Kidney glomerular epithelial cell (primary cell): Measurements from ENCODE around the gene TRIM71.
"Not testable (repeated sequence)": the region's sequence is repeated elsewhere in the genome, so short reads cannot be mapped to it uniquely, and the experiment has no call there.

ENCODE experiments used
- DNase-seq: peaks from one replicate; lab custom pipeline; 2025; lab: John Stamatoyannopoulos, UW

The TRIM71 gene

DNA sequence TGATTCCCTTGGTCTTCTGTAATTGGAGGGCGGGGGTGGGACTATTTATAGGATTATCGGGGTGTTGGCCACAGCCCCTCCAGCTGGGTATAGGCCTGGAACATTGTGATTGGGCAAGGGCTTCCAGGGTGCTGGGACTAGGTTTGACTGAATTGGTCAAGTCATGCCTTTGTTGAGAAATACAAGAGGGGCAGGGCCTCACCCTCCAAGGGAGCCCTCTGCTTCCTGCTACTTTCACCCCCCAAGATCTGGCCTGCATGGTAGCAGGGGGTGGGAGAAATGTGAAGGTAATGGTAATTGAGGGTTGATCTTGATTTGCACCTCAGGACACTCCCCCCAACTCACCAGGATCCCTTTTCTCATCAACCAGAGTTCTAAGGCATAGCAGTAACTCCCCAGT lies 25.2 kb downstream of the TRIM71 start:
- DNase-seq, result no peak

DNA sequence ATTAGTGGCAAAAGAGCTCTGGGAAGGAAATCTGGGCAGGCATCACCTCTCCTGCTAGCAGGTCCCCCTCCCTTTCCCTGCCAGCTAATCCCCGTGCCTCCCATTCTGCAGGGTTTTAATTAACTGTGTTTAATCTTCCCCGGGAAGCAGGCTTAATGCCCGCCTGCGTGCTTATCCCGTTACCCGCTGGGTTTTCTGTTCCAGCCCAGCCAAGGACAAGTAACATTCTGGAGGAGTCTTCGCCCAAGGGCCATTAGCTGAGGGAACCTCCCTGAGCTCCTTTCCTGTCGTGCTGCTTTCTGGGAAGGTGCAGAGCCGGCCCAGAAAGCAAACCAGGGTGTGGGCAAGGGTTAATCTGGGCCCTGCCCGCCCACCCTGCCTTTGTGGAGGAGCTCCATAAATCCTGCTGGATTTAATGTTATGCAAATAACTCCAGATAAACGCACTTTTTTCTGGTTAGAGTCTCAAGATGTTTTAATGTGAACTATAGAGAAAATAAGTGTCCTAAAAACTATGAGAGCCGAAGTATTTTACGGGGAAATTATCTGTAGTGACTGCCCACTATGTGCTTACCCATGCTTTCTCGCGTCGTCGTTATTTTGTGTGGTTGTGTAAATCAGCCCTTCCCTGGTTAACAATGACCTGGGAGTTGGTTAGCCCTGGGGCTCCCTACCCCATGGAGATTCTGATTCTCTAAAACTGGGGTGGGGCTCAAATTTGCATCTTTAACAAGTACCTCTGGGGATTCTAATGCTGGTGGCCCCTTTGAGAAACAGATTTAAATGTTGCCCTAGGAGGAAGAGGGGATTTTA lies 25.9 kb downstream of the TRIM71 start:
- DNase-seq, result no peak

DNA sequence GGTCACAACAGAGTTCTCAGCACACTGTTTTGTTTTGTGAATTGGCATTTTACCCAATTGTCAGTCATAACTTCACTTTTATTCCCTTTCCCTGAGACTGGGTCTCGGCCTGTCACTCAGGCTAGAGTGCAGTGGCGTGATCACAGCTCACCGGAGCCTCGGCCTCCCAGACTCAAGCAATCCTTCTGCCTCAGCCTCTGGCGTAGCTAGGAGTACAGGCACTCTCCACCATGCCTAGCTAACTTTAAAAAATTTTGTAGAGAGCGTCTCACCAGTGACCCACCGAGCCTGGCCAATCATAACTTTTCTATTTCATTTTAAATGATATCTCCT lies 26.5 kb downstream of the TRIM71 start:
- DNase-seq, result no peak

DNA sequence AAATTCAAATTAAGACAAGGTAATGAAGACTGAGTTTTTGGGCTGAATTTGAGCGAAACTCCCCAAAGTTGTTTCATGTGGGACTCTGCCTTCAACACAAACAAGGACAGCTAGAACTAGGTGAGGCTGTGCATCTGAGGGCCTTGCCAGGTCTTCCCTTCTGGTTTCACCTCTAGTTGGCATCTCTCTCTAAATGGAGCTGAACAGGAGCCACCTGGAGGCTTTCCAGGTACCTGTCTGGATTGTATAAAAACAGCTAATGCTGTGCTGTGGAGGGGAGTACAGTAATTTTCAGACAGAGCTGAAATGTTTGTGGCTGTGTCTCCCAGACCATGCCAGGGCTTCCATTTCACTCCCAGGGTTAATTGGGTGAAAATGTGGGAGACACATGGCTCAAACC lies 27.1 kb downstream of the TRIM71 start:
- no peak for DNase-seq

DNA sequence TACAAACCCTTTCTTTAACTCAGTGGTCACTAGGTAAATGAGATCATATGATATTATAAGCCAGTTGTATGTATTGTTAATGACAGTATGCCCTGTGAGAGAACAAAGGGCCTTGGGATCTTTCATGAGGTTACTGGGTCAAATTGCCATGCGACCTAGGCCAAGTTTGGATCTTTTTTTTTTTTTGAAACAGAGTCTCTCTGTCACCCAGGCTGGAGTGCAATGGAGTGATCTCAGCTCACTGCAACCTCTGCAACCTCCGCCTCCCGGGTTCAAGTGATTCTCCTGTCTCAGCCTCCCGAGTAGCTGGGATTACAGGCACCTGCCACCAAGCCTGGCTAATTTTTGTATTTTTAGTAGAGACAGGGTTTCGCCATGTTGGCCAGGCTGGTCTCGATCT lies 27.7 kb downstream of the TRIM71 start:
- not testable (repeated sequence) for DNase-seq

DNA sequence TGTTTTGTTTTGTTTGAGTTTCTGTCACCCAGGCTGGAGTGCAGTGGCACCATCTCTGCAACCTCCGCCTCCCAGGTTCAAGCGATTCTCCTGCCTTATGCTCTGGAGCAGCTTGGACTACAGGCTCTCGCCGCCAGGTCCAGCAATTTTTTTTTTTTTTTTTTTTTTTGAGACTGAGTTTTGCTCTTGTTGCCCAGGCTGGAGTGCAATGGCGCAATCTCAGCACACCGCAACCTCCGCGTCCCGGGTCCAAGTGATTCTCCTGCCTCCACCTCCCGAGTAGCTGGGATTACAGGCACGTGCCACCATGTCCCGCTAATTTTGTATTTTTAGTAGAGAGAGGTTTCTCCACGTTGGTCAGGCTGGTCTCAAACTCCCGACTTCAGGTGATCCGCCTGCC lies 29.2 kb downstream of the TRIM71 start:
- not testable (repeated sequence) for DNase-seq

DNA sequence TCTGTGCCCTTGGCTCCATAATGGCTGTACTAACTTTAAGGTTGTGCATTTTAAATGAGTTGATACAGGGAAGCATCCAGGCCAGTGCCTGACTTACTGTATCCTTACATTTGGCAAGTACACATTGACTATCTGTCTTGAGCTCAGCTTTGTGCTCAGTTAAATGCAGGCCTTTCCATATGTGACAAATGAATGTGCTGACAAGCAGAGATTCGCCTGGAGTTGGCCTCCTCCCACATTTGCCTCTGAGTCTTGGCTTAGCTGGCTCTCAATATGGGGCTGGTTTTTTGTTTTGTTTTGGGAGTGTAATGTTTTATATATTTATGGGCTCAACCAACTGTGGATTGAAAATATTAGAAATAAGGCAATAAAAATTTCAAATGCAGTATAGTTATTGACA lies 29.7 kb downstream of the TRIM71 start:
- no peak for DNase-seq

DNA sequence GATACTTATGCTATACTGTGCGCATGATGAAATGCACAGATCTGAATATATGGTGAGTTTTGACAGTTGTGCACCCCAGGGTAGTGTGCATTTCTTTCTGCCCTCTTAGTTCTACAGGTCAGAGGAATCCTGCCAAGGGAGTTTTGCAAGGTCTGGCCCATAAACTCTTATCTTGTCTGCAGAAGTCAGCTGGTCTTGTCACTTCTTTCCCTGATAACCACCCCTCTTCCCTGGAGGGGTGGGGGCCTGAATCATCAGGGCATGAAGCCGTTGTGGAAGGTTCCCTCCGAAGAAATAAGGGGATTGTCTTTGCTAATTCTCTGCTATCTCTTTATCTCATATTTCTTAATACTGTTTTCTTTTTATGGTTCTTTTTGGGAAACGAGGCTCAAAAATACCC lies 30.4 kb downstream of the TRIM71 start:
- DNase-seq, result no peak

DNA sequence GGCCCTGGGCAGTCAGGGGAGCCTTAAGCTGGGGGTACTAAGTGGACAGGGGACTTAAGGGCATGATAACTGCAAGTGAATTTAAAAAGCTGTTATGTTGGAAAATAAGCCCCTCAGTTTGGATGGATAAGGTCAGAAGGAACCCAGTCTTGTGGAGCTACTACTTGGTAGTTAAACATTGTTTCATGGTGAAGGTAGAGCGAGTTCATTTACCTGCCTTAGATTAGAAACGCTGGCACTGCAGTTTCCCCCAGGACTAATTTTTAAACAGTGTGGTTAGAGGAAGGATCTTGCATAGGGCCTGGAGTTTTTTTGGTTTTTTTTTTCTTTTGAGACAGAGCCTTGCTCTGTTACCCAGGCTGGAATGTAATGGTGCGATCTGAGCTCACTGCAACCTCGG lies 31.2 kb downstream of the TRIM71 start:
- no peak for DNase-seq

DNA sequence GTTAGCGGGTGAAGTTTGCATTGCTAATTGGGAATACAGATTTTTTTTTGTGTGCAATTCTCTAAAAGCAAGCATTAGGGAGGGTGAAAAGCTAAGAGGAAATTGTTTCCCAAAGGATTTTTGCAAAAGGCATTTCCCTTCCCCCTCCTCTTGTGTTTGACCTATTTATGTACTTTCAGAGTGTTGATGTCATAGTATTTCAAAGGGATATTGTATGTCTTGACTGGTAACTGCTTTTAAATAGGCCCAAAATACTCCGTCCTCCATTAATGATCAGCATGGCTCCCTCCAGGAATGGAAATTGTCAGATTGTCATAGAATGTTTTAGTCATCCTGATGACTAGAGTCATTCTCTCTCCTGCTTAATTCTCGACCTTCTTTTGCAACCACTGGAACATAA lies 32.4 kb downstream of the TRIM71 start:
- DNase-seq, result no peak

DNA sequence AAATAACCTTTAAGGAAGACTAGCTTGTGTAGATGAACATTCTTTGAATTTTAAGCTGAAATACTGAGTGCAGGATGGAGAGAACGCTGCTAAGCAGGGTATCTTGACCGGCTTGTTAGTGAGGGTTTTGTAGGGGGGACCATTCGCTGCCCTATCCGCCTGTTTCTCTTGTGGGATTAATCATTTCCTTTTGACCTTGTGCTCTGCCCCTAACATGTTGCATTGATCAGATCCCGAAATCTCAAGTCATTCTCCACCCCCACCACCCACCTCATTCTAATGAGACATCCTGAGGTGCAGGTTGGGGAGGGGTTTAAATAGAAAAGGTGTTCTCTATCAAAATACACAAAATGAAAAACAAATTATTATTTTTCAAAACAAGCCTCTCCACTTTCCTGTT lies 32.8 kb downstream of the TRIM71 start:
- no peak for DNase-seq

DNA sequence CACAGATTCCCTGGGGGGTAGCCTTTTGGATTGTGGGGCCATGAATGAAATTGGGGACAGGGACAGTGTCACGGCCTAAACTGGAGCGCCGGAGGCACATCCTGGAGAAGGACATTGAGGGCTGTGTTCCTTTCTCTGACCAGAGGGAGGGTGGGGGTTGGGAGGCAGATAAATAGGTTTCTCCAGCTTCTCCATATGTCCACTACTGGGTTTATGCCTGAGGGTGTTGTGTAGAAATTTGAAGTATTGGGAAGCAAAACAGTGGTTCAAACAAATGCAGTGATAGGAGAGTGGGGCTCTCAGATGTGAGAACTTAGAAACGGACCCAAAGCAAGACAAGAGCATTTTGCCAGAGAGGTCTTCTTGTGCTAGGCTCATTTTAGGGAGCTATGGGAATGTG lies 34.3 kb downstream of the TRIM71 start:
- DNase-seq, result no peak

DNA sequence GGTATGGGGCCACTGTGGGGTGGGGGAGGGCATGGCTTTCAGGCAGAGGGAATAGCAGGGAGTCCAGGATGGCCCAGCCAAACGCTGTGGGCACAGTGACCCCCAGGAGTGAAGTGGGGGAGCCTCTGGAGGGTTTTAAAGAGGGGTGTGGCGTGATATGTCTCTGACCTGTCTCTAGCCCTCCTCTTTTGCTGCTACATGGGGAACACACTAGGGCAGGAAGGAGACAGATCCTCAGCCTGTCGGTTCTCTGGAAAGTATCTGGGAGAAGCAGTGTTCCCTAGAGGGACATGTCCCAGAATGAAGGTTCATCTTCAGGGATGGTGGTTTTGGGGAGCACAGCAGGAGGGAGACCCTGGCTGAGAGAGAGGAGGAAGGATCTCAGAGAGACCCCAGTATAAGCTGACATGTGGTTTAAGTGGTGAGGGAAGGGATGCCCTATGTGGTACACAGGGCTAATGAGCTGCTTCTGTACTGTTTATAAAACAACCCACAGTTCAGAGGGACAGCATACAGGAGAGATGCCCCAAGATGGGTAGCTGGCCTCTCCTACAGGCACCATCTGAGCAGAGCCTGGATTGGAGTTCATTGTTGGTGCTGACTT lies 37.7 kb downstream of the TRIM71 start:
- no peak for DNase-seq

DNA sequence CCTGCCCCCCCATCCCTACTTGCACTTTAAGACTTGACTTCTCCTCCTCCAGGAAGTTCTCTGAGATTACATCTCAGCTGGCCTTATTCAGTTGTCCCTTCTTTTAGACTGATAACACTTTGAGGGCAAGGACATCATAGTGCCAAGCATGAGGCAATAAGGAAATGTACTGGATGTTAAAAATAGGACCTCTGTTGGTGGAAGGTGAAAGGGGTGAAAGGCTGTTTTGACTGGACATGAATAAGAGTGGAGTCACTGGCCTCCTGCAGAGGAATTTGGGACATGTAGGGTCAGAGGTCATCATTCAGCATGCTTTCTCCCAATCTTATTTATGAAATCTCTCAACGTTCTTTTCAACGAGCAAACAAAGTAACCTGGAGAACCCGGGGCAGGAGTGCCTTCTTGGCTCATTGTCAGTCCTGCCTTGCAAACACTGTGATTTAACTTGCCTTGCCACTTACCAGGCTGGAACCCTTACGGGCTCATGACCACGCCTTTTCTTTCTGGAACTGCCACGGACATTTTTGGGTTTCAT lies 38.6 kb downstream of the TRIM71 start:
- DNase-seq, result no peak

DNA sequence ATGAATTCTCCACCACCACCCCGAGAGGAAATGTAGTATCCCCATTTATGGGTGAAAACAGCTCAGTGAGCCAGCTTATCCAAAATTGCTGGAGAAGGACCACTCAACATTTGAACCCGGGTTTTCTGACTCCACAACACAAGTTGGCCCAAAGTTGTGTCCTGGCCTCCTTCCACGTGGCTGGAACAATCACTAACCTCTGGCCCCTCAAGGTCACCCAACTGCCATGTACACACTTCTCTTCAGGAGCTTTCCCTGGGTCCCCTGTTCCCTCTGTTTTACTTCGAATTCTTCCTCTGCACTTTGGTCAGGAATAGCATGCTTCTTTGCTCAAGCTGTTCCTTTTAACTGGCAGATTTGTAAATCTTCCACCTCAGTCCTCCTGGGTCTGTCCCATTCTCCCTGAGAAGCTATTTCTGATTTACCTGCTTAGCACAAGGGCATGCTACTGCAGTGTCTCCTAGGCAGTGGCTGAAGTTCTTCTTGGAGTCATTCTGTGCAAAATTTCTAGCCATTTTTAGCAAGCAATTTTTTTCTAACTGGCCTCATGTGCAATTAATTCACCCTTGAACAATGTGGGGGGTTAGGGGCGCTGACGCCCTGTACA lies 39.2 kb downstream of the TRIM71 start:
- no peak for DNase-seq

DNA sequence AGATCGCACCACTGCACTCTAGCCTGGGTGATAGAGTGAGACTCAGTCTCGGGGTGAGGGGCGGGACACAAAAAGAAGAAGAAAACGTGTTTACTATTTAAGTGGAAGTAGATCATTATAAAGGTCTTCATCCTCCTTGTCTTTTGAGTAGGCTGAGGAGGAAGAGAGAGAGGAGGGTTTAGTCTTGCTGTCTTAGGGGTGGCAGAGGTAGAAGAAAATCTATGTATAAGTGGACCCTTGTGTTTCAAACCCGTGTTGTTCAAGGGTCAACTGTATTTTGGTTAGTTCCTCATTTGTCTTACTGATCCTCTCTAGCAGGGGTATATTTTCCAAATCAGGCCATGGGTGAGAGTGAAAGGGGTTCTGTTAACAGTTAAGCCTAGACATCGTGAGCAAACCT lies 40.1 kb downstream of the TRIM71 start:
- DNase-seq, result no peak

DNA sequence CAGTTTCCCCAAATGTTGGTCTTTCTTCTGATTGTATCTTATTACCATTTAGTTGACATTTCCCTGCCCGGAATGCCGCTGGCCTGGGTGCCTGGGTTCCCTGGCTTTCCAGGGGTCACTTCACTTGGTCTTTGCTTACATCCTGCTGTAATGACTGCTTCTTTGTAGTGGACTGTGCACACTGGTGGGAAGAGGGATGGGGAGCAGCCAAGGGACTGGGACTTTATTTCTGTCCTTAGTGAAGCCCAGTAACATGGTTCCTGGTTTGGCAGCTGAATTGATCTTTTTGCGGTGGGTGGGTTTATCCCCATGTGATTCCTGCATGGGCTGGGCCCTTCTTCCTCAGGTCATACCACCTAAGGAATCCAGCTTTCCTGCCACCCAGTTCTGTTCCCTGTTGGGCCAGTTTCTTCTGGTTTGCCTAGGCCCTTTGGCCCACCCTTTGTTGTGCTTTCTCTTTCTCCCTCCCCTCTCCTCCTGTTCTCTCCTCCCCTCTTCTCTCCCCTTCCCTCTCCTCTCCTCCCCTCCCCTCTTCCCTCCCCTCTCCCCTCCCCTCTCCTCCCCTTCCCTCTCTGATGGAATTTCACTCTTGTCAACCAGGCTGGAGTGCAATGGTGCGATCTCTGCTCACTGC lies 41.9 kb downstream of the TRIM71 start:
- DNase-seq, result no peak

DNA sequence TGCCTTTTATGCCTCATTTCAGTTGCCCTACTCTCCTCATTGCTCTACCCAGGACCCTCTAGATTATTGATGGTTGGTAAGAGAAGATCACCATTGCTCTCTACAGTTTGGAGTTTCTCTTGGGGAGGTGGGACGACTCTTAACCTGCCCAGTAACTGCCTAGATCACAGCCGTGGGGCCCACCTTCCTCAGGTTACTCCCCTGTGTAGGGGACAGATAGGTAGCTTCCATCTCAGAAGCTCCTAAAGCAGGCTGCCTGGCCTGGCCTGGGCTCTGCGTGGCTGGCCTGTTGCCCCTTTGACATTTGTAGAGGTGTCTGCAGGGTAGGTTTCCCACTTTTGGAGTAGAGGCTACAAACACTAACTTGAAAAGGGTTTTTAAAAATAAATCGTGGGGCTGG lies 42.7 kb downstream of the TRIM71 start:
- no peak for DNase-seq

DNA sequence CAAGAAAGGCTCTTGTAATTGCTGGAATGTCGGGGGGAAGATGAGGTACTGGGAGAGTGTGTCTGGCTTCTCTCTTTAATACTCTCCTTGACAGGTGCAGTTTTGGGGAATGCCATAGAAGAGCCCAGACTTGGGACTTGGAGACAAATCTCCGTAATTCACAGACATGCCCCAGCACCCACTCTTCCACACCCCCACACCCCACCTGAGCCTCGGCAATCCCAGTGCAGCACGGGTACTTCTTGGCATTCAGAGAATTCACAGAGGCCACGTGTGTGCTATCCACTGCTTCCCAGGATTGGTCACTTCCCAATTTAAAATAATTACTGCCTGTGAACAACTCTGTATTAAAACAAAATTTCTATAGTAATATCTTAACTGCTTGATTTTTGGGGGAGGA lies 43.9 kb downstream of the TRIM71 start:
- DNase-seq, result no peak

DNA sequence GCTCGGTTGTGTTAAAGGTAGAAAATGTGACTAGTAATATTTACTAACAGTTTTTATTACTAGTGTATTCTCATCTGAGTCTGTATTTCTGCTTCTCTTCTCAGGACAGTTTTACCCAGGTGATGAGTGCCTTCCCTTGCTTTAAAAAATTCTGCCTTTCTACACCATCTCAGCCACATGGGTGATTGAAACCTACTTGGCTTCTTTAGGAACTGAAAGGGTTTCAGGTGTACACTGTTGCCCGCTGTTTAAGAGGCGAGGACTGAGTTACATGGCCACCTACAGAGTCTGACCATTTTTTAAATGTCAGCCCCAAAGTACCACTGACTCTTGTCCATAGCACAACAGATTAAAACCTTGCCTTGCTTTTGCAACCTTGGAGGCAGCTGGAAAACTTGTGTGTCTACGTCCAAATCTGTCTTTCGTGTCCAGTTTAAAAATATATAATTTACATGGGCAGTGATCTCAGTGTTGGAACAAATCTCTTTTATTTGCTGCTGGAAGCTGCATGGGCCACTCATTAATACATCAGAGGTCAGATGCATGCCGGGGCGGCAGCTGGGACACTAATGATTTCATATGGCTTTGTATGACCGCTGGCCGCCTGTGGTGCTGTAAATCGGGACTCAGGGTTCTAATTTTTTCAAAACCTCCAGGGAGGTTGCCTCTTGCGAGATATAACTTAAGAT lies 44.6 kb downstream of the TRIM71 start:
- DNase-seq, result no peak

DNA sequence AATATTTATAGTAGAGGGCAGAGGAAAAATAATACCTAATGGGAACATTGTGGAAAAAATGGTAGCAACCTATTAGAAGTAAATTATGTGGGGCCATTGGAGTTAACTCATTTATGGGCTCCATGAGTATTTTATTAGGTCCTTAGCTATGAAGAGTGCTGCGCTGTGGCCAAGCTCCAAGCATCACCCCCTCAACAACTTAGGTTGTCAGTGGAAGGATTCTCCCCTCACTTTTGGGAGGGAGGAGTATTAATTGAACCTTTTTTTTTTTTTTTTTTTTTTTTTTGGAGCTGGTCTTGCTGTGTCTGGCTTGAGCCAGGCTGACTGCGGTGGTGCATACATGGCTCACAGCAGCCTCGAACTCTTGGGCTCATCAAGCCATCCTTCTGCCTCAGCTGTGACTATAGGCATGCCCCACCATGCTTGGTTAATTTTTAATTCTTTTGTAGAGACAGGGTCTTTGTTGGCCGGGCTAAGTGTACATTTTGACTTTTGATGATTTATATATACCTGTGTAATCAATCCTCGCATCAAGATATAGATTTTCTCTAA lies 45.2 kb downstream of the TRIM71 start:
- no peak for DNase-seq

DNA sequence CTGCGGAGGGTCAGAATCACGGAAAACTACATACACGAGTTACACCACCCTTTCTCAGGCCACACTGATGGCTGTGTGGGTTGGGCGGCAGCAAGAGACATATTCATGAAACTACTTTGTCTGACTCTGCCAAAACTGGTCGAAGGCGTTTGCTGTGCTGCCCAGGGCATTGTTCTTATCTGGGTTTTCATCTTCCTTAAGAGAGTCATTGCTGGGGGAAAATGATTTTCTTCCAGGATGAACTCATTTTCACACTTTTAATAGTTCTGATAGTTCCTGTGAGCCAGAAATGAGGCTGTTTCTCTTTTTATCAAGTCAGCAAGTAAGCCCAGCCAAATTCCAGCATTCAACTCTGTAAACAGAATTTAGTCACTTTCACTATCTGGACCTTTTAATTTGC lies 47.6 kb downstream of the TRIM71 start:
- DNase-seq, result no peak
